ENCODE measurements around the gene DACT2.
"Not testable (repeated sequence)": the region's sequence is repeated elsewhere in the genome, so short reads cannot be mapped to it uniquely, and the experiment has no call there.

The DACT2 gene

DNA sequence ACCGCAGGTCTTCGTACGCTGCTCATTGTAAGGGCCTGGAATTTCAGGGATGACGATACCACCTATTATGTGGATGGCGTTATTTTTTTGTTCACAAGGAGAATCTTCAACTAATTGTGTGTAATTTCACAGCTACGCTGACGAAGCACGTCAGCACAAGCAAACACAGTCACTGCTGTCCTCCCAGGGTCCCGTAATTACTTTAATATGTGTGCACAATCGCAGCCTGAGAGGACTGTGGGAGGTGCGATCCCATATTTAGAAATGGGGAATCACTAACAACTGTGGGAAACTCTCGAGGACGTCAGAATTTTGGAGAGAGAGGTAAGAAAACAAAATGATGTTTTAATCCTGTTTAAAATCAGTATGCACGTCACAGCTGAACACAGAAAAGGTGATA is 40.2 kb upstream of the DACT2 start:
- peaks cover 0 to 7% of the 10 kb centered on the region in 2 donors for H3K27me3 Mint-ChIP-seq
- DNase-seq (no peak), ATAC-seq (replicated peaks) (no peak)
- H3K36me3 Mint-ChIP-seq: no peaks in the 10 kb centered on the region
- no peak overlapping the region for H3K4me3 Mint-ChIP-seq
- H3K9me3 Mint-ChIP-seq: peaks cover 8 to 11% of the 10 kb centered on the region in 2 donors
- no peak overlapping the region for H3K27ac Mint-ChIP-seq
- H3K4me1 Mint-ChIP-seq: no peaks in the 10 kb centered on the region

DNA sequence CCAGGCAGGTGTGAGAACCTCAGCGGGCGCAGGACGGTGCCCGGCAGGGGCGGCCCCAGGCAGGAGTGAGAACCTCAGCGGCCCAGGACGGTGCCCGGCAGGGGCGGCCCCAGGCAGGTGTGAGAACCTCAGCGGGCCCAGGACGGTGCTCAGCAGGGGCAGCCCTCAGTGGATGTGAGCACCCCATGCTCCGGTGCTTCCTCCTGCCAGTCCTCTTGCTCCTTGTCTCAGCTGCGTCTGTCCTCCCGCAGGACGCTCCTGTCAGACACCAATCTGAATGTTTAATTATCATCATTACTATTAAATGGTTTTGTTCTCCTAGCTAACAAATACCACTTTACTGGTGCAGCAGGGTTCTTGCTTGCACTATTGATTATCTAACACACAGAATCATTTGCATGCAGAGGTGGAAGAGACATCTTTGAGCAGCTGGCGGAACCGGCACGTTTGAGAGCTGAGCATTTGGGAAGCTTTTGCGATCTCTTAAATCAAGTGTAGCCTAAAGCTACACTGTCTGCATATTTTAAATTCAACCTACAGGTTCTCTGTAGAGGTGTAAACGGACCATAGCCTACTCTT is 39.4 kb upstream of the DACT2 start:
- H3K4me1 Mint-ChIP-seq: no peaks in the 10 kb centered on the region
- peaks cover under 1 to 11% of the 10 kb centered on the region in 2 donors for H3K9me3 Mint-ChIP-seq
- H3K27ac Mint-ChIP-seq: no peak overlapping the region
- no peak for ATAC-seq (replicated peaks)
- H3K36me3 Mint-ChIP-seq: no peaks in the 10 kb centered on the region
- H3K27me3 Mint-ChIP-seq: peaks cover 0 to 7% of the 10 kb centered on the region in 2 donors
- H3K4me3 Mint-ChIP-seq: no peak overlapping the region
- DNase-seq: no peak

DNA sequence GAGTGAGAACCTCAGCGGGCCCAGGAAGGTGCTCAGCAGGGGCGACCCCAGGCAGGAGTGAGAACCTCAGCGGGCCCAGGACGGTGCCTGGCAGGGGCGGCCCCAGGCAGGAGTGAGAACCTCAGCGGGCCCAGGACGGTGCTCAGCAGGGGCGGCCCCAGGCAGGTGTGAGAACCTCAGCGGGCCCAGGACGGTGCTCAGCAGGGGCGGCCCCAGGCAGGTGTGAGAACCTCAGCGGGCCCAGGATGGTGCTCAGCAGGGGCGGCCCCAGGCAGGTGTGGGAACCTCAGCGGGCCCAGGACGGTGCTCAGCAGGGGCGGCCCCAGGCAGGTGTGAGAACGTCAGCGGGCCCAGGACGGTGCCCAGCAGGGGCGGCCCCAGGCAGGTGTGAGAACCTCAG is 37.3 kb upstream of the DACT2 start:
- H3K36me3 Mint-ChIP-seq; H3K4me1 Mint-ChIP-seq; H3K4me3 Mint-ChIP-seq; ATAC-seq (replicated peaks); H3K9me3 Mint-ChIP-seq; H3K27ac Mint-ChIP-seq; DNase-seq; H3K27me3 Mint-ChIP-seq: not testable (repeated sequence)

- Mint-ChIP-seq H3K36me3 (no peaks in the 10 kb centered on the region), H3K4me1 (no peaks in the 10 kb centered on the region), H3K9me3 (peaks cover 4 to 5% of the 10 kb centered on the region in 2 donors), H3K4me3 (no peak overlapping the region), H3K27ac (no peak overlapping the region), H3K27me3 (no peaks in the 10 kb centered on the region)
- peak; percentile 45 to 48 for ATAC-seq (replicated peaks)
- DNase-seq: no peak
Measured at GRCh38 chr6:168355716-168356522, 36.3 kb upstream of the DACT2 start.

GRCh38 chr6:168354338-168354737 is 34.8 kb upstream of the DACT2 start:
- DNase-seq: no peak
- no peak overlapping the region for H3K27ac Mint-ChIP-seq
- H3K4me3 Mint-ChIP-seq: no peak overlapping the region
- ATAC-seq (replicated peaks): no peak
- H3K36me3 Mint-ChIP-seq: no peaks in the 10 kb centered on the region
- peaks cover 9 to 11% of the 10 kb centered on the region in 2 donors for H3K9me3 Mint-ChIP-seq
- no peaks in the 10 kb centered on the region for H3K27me3 Mint-ChIP-seq
- peaks cover 0 to 5% of the 10 kb centered on the region in 2 donors for H3K4me1 Mint-ChIP-seq

- no peak overlapping the region for H3K4me3 Mint-ChIP-seq
- H3K27ac Mint-ChIP-seq: no peak overlapping the region
- peaks cover 0 to 3% of the 10 kb centered on the region in 2 donors for H3K27me3 Mint-ChIP-seq
- no peak for ATAC-seq (replicated peaks)
- H3K9me3 Mint-ChIP-seq: peaks cover 9 to 11% of the 10 kb centered on the region in 2 donors
- H3K4me1 Mint-ChIP-seq: peaks cover 0 to 5% of the 10 kb centered on the region in 2 donors
- no peaks in the 10 kb centered on the region for H3K36me3 Mint-ChIP-seq
- no peak for DNase-seq
Measured at GRCh38 chr6:168353041-168353440, 33.5 kb upstream of the DACT2 start.

GRCh38 chr6:168352096-168352495 is 32.5 kb upstream of the DACT2 start:
- ATAC-seq (replicated peaks): no peak
- Mint-ChIP-seq H3K36me3 (no peaks in the 10 kb centered on the region), H3K4me3 (no peak overlapping the region), H3K27me3 (peaks cover 7 to 8% of the 10 kb centered on the region in 2 donors), H3K4me1 (peaks cover 0 to 5% of the 10 kb centered on the region in 2 donors), H3K27ac (no peak overlapping the region), H3K9me3 (peaks cover 10 to 11% of the 10 kb centered on the region in 2 donors)
- DNase-seq: no peak

DNA sequence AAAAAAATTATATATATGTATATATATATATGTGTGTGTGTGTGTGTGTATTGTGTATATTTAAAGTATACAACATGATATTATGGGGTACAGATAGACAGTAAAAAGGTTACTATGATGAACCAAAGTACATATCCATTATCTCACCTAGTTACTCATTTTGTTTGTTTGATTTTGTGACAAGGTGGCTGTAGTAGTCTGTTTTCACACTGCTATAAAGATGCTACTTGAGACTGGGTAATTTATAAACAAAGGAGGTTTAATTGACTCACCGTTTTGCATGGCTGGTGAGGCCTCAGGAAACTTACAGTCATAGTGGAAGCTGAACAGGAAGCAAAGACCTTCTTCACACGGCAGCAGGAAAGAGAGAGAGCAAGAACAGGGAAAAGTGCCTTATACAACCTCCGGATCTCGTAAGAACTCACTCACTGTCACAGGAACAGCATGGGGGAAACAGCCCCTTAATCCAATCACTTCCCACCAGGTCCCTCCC is 30.2 kb upstream of the DACT2 start:
- Mint-ChIP-seq H3K4me1 (peaks cover 0 to 5% of the 10 kb centered on the region in 2 donors), H3K4me3 (no peak overlapping the region), H3K27ac (no peak overlapping the region), H3K36me3 (no peaks in the 10 kb centered on the region), H3K9me3 (peaks cover 11 to 12% of the 10 kb centered on the region in 2 donors), H3K27me3 (peaks cover 19 to 26% of the 10 kb centered on the region in 2 donors)
- no peak for DNase-seq
- ATAC-seq (replicated peaks): no peak

DNA sequence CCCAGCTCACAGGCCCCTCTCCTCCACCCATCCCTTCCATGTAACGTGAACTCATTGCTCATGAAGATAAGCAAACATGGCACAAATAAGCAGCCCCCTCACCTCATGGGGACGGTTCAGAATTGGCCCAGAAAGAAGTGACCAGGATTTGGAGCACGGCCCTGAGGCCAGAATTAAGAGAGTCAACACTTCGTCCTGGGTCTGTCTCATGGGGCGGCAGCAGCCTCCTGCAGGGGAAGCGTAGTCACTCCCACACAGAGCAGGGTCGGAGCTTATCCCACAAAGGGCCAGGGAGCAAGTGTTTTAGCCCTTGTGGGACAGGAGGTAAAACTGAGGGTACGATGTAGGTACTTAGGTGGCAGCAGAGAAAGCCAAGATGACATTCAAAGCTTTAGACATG is 28.6 kb upstream of the DACT2 start:
- ATAC-seq (replicated peaks): no peak

GRCh38 chr6:168347615-168348014 is 28.0 kb upstream of the DACT2 start:
- no peak for DNase-seq
- Mint-ChIP-seq H3K9me3 (peaks cover 11 to 13% of the 10 kb centered on the region in 2 donors), H3K27ac (no peak overlapping the region), H3K27me3 (peaks cover 26 to 29% of the 10 kb centered on the region in 2 donors), H3K36me3 (no peaks in the 10 kb centered on the region), H3K4me1 (peaks cover 0 to 5% of the 10 kb centered on the region in 2 donors), H3K4me3 (no peak overlapping the region)
- no peak for ATAC-seq (replicated peaks)

More for the DNA sequence above, 28.6 kb upstream of the DACT2 start:
- Mint-ChIP-seq H3K27ac (no peak overlapping the region), H3K4me1 (peaks cover 0 to 5% of the 10 kb centered on the region in 2 donors), H3K36me3 (no peaks in the 10 kb centered on the region), H3K9me3 (peaks cover 11 to 13% of the 10 kb centered on the region in 2 donors), H3K4me3 (no peak overlapping the region), H3K27me3 (peaks cover 26 to 29% of the 10 kb centered on the region in 2 donors)
- no peak for DNase-seq

DNA sequence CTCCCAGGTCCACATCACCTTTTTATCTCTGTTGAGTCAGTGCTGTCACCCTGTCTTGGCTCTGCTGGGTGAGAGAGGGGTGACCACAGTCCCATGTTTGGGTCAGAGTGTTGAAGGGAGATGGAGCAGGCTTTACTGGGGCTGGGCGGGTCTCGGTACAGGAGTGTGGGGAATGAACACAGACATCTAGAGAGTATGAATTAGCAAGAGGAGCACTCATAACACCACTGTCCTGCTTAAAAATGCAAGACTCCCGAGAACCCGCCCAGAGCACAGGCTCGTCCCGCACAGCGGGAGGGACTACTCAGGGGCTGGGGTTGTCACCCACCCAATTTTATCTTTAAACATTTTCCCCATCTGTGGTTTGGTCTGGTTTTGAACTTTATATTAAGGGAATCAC is 27.5 kb upstream of the DACT2 start:
- Mint-ChIP-seq H3K27me3 (peaks cover 26 to 29% of the 10 kb centered on the region in 2 donors), H3K4me1 (peaks cover 0 to 5% of the 10 kb centered on the region in 2 donors), H3K4me3 (no peak overlapping the region), H3K36me3 (no peaks in the 10 kb centered on the region), H3K27ac (no peak overlapping the region), H3K9me3 (peaks cover 11 to 13% of the 10 kb centered on the region in 2 donors)
- ATAC-seq (replicated peaks) (no peak), DNase-seq (no peak)

GRCh38 chr6:168345896-168346754 is 26.5 kb upstream of the DACT2 start:
- H3K9me3 Mint-ChIP-seq: peaks cover 9 to 11% of the 10 kb centered on the region in 2 donors
- peaks cover 0 to 5% of the 10 kb centered on the region in 2 donors for H3K4me1 Mint-ChIP-seq
- ATAC-seq (replicated peaks): no peak
- peaks cover 26 to 29% of the 10 kb centered on the region in 2 donors for H3K27me3 Mint-ChIP-seq
- H3K27ac Mint-ChIP-seq: no peak overlapping the region
- no peak for DNase-seq
- H3K36me3 Mint-ChIP-seq: no peaks in the 10 kb centered on the region
- H3K4me3 Mint-ChIP-seq: no peak overlapping the region

DNA sequence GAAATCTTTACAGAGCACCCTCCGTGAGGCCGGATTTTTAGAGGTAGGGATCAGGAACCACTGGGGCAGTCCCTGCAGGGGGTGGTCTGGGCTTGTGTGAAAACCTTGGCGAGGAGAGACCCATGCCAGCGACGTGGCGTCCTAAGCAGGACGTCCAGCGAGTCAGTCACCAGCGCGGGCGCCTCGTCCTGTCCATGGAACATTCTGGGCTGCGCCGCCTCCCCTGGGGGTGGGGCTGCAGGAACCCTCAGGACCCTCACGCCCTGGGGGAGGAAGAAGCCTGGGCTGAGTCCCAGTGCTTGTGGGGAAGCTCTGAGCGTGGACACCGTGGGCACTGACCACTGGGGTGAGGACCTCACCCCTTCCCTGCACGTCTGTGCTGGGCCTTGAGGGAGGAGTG is 25.7 kb upstream of the DACT2 start:
- no peak for ATAC-seq (replicated peaks)
- no peak for DNase-seq
- H3K4me1 Mint-ChIP-seq: peaks cover 0 to 1% of the 10 kb centered on the region in 2 donors
- H3K36me3 Mint-ChIP-seq: no peaks in the 10 kb centered on the region
- H3K27me3 Mint-ChIP-seq: peaks cover 26 to 29% of the 10 kb centered on the region in 2 donors
- no peak overlapping the region for H3K27ac Mint-ChIP-seq
- peaks cover 6 to 9% of the 10 kb centered on the region in 2 donors for H3K9me3 Mint-ChIP-seq
- H3K4me3 Mint-ChIP-seq: no peak overlapping the region

DNA sequence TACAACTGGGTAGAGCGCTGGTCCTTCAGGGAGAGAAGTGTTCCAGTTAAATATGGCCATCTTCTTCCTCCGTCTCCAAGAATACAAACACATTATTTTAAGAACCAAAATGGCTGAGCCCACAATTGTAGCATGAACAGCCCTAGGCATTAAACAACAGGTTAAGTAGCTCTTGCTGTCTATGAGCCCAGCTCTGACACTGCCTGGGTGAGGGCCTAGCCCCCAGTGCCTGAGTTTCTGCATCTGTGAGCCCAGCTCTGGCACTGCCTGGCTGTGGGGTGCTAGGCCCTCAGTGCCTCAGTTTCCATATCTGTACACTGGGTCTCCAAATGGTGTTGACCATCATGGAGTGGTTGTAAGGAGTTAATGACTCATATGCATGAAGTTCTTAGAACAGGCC is 24.8 kb upstream of the DACT2 start:
- Mint-ChIP-seq H3K27me3 (peaks cover 26 to 29% of the 10 kb centered on the region in 2 donors), H3K4me3 (no peak overlapping the region), H3K27ac (no peak overlapping the region), H3K9me3 (peaks cover 1 to 4% of the 10 kb centered on the region in 2 donors), H3K4me1 (no peaks in the 10 kb centered on the region), H3K36me3 (no peaks in the 10 kb centered on the region)
- DNase-seq: no peak
- ATAC-seq (replicated peaks): no peak

All from stimulated activated naive B cell treated with anti-CD40 and anti-IgM and Interleukin-4, amounts not matched to agents 10 μg/mL and 1 μg/mL and 100 μg/mL, for 72 hours (primary cell).